MM.1S (cell line): Measurements from ENCODE around the gene ELP2.

Experiments
- EZH2phosphoT487 ChIP-seq: fragments of 300-600 bp; sonication (generic); IDR thresholded peaks from 2 replicates; pipeline ENCODE4 v1.6.1; 2018; ENCODE audit warnings: antibody characterized with exemption, low read length
- TF ChIP-seq, protein P1 (sequence below): fragments of 300-600 bp; sonication (generic); IDR thresholded peaks from 2 replicates; pipeline ENCODE4 v1.5.1; 2016; ENCODE audit warnings: antibody characterized with exemption, low read length, mixed read lengths

GRCh38 chr18:36130883-36131653 lies 1.4 kb downstream of the ELP2 start:
- TF ChIP-seq, protein P1, sequence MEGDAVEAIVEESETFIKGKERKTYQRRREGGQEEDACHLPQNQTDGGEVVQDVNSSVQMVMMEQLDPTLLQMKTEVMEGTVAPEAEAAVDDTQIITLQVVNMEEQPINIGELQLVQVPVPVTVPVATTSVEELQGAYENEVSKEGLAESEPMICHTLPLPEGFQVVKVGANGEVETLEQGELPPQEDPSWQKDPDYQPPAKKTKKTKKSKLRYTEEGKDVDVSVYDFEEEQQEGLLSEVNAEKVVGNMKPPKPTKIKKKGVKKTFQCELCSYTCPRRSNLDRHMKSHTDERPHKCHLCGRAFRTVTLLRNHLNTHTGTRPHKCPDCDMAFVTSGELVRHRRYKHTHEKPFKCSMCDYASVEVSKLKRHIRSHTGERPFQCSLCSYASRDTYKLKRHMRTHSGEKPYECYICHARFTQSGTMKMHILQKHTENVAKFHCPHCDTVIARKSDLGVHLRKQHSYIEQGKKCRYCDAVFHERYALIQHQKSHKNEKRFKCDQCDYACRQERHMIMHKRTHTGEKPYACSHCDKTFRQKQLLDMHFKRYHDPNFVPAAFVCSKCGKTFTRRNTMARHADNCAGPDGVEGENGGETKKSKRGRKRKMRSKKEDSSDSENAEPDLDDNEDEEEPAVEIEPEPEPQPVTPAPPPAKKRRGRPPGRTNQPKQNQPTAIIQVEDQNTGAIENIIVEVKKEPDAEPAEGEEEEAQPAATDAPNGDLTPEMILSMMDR = no peak
- no peak for TF ChIP-seq EZH2phosphoT487
